B cell (primary cell): ENCODE data around the gene PAK6.

Experiments
- EZH2 ChIP-seq: IDR thresholded peaks from 2 replicates; pipeline ENCODE4 v1.6.1; 2012; ENCODE audit warnings: borderline replicate concordance, low read depth, mild to moderate bottlenecking, moderate library complexity, low read length; ENCODE audit not compliant: insufficient read depth, poor library complexity, severe bottlenecking
- TF ChIP-seq, protein P1 (sequence below): fragments of 200-600 bp; IDR thresholded peaks from one replicate; pipeline ENCODE4 v1.8.0; 2022; ENCODE audit warnings: antibody characterized with exemption, mild to moderate bottlenecking

GRCh38 chr15:40306908-40307307, 68.0 kb downstream of the PAK6 start:
- TF ChIP-seq, protein P1, sequence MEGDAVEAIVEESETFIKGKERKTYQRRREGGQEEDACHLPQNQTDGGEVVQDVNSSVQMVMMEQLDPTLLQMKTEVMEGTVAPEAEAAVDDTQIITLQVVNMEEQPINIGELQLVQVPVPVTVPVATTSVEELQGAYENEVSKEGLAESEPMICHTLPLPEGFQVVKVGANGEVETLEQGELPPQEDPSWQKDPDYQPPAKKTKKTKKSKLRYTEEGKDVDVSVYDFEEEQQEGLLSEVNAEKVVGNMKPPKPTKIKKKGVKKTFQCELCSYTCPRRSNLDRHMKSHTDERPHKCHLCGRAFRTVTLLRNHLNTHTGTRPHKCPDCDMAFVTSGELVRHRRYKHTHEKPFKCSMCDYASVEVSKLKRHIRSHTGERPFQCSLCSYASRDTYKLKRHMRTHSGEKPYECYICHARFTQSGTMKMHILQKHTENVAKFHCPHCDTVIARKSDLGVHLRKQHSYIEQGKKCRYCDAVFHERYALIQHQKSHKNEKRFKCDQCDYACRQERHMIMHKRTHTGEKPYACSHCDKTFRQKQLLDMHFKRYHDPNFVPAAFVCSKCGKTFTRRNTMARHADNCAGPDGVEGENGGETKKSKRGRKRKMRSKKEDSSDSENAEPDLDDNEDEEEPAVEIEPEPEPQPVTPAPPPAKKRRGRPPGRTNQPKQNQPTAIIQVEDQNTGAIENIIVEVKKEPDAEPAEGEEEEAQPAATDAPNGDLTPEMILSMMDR, result no peak
- no peak for TF ChIP-seq EZH2
